Colon (tissue), 2 donors: ENCODE measurements around the gene MELTF.
A peak's percentile ranks its signal among the peaks of the same experiment; 100 is the strongest.
"Not testable (repeated sequence)": the region's sequence is repeated elsewhere in the genome, so short reads cannot be mapped to it uniquely, and the experiment has no call there.

Experiments
- FAIRE-seq: peaks from 2 replicates; lab custom pipeline; 2012; peaks lifted over from hg19 to GRCh38; lab: Jason Lieb, UNC
- donor health status: control.
- donor health status: control.

The MELTF gene

DNA sequence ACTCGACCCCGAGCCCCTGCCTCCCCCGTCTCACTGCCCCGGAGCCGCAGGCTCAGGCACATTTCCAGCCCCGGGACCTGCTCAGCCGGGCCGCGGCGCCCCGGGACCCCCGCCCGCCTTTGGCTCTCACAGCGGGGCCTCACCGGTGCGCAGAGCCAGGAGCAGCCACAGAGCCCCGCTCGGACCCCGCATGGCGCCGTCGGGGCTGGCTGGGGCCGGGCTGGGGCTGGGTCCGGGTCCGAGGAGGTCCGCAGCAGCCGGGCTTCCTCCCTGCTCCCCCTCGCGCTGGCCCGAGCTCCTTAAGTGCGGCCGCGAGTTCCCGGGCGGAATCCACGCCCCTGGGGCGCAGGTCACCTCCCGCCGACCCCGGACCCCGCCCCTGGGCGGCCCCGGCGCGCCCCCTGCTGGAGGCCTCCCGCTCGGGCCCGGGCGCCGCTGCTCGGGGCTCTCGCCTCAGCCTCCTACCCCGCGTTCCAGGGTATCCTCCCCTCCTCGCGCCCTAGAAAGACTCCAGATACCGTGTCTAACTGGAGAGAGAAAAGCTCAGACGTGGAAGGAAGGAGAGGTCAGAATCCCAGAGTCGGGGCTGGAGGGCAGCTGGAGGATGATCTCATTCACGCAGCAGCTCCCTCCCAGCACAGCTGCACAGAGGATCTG, at the start of gene MELTF:
Gene MELTF, minus strand, starts transcription at position 307 of the 657 bp plus-strand sequence. Its CDS starts 115 bp downstream, at position 192.
- no peak for FAIRE-seq

DNA sequence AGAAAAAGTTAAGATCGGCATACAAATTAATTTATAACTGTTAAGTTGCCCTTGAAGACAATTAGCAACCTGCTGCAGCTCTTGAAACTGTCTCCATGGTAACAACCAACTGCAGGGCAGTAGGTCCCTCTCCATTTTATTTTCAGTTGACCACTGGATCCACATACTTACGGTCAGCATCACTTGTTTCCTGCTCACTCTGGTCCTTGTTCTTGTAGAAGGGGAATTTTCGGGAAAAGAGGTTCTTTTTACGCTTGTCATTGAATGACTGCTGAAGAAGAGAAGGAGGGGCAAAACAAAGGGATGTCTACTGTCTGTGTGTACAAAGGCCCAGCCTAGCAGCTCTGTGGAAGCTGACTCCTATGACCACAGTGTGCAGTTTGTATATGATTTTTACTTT, 46.8 kb upstream of the MELTF start:
- no peak for FAIRE-seq

DNA sequence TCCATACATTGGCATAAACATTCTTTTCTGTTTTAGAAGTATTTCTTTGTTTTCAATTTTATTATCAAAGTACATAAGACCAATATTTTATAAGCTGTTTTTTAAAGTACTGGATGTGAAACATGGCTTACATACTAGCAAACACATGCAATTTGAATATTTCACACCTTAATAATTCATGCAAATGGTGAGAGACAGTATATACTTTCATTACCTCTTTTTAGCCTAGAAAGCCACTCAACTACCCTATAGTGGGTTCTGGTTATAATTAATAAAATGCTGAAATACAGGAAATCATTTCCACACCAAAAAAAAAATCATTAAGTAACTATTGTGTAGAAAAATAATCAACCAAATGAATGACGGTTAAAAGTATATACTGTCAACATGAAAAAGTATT, 38.5 kb upstream of the MELTF start:
- peak; percentile 33 for FAIRE-seq

DNA sequence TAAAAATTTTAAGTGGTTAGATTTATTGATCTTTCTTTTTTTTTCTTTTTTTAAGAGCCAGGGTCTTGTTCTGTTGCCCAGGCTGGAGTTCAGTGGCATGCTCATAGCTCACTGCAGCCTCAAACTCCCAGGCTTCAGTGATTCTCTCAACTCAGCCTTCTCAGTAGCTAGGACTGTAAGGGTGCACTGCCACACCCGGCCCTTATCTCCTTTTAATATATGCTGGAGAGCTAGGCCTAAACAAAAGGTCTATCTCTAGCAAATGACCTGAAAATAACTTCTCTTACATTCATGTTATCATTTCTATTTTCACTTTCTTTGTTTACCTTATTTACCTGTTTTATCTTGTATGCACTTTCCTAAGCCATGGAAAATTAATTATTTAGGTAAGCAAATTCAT, 35.2 kb upstream of the MELTF start:
- no peak for FAIRE-seq

DNA sequence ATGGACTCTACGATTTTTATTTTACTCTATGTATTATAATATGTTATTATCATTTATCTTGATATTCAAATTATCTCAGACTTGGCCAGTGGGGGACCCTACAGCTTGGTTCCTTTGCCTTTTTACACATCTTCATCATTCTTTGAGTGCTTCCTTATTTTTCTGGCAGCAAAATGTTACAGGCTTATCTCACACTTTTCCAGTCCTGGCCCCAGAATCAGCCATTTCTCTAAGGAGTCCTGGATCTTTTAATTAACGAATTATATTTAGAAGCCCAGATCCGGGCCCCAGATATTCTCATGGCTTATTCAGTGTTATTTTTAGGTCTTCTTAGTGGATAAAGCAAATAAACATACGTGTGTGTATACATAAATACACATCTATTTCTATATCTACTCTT, 32.8 kb upstream of the MELTF start:
- FAIRE-seq = no peak

DNA sequence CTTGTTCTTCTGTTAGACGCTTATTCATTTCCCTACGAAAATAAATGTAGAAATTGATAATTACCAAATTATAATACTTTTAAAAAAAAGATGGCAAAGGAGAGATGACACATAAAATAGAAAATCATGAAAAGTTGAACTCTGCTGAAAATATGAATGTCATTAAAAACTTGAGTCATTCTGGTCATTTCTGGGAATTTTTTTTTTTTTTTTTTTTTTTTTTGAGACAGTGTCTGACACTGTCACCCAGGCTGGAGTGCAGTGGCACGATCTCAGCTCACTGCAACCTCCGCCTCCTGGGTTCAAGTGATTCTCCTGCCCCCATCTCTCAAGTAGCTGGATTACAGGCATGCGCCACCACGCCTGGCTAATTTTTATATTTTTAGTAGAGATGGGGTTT, 22.0 kb upstream of the MELTF start:
- FAIRE-seq = not testable (repeated sequence)

DNA sequence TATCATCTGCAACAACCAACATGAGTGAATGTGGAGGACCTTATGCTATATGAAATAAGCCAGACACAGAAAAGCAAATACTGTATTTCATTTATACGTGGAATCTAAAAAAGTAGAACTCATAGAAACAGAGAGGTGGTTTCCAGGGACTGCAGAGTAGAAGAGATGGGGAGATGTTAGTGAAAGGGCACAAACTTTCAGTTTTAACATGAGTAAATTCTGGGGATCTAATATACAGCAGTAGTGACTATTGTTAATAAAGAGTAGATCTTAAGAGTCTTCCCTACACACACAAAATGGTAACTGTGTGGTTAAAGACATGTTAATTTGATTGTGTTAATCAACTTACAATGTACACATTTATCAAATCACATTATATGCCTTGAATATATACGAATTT, 20.9 kb upstream of the MELTF start:
- no peak for FAIRE-seq

DNA sequence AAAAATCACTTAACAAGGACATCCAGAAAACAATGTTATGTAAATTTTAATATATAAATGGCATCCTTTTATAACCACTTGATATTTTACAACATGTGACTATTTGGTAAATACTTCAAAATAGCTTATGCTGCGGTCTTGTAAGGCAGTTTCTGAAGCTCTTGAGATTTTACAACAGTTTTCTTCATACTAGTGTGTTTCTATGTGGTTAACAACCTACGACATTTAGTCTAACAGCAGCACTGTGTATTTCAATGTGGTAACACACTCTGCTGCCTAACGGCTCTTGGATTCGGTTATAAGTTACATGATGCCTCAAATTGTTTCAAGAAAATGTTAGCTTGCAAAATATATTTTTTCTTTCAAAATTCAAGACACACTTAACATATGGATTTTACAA, 12.9 kb upstream of the MELTF start:
- FAIRE-seq = no peak

DNA sequence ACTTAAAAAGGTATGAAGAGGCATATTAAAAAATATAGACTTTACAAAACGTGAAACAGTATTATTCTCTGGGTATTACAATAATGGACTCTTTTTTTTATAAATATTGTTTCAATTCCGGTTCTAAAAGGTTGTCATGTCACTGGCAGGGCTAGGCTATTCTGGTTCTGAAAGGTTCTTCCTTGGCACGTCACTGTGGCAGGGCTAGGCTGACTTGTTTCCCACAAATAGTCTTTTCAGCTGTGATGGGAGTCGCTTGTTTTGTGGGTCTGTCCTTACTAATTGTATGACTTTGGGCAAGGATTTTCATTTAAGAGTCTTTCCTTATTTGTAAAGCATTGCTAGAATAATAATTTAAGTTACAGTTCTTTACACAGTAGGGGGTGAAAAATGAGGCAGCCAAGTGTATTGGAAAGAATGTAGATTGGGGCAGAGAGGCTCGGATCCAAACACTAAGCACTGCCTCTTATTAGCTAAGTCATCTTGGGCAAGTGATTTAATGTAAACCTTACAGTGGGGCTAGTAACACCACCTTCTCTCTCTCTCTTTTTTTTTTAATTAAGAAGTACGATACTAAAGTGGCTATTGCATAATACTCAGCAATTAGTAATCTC, 12.4 kb upstream of the MELTF start:
- no peak for FAIRE-seq

DNA sequence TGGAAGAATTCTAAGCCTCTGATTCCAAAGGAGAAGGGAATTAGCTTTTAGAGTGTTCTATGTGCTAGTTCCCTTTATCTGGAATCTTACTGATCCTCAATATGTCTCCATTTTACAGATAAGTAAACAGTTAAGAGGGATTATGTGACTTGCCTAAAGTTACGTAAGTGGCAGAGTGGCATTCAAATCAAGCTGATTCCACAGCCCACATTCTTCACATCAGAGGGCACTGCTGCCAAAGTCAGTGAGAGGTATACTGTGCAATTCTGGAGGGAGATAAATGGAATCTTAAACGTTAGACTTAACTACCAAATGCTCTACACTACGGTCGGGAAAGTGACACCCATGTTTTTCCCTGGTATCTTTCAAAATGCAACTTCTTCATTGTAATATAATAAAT, 11.0 kb upstream of the MELTF start:
- FAIRE-seq = no peak

DNA sequence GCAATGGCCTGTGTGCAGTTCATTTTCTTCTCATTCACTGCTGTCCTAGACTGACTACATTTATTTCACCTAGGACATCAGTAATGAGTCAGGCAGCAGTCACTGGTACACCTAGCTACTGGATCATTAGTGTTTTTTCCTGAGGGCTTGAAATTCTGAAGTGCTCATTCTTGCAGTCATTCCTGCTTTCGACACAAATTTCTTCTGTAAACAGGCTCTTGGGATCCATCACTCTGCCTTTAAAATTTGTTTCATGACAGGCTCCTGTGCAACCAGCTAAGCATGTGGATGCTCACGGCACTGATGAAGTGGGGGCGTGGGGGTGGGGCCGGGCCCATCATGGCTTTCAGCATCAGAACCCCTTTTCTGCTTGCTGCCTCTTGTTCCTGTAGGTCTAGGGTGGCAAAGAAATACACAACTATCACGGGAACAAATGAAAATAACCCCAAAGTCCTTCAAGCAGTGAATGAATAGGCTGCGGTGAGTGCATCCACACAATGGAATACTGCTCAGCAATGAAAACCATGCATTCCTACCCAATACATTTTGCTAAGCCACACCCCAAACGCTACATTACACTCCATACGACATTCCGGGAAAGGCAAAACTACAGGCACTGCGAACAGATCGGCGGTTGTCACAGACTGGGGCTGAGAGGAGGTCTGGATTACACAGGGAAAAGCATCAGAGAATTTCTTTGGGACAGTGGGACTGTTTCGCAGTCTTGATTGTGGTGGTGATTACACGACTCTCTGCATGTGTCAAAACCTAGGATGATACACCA, 9.3 kb upstream of the MELTF start:
- FAIRE-seq = no peak

DNA sequence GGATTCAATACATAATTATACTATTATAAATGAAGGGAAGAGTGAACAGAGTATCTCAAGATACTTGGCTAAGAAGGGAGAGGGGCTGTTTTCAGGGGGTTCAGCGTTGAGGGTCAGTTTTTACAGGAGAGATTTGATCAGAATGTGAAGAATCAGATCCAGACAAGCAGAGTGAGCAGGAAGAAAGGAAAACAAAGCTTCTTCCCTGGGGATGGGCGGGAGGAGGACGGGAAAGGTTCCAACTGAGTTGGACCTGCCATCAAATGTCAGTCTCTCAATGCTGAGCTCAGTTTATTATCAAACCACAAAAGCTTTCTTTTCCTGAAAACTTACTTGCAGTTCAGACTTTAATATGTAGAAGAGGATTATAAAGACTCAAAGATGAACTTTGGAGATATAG, 6.0 kb upstream of the MELTF start:
- FAIRE-seq = no peak

DNA sequence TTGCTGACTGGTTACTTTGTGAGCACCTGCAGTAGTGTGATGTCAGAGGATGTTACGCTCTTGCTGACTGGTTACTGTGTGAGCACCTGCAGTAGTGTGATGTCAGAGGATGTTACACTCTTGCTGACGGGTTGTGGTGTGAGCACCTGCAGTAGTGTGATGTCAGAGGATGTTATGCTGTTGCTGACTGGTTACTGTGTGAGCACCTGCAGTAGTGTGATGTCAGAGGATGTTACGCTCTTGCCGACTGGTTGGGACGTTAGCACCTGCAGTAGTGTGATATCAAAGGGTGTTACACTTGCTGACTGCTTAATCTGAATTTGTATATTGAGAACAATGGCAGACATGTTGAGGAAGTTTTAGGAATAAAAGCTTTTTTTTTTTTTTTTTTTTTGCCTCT, 5.2 kb upstream of the MELTF start:
- FAIRE-seq = not testable (repeated sequence)

DNA sequence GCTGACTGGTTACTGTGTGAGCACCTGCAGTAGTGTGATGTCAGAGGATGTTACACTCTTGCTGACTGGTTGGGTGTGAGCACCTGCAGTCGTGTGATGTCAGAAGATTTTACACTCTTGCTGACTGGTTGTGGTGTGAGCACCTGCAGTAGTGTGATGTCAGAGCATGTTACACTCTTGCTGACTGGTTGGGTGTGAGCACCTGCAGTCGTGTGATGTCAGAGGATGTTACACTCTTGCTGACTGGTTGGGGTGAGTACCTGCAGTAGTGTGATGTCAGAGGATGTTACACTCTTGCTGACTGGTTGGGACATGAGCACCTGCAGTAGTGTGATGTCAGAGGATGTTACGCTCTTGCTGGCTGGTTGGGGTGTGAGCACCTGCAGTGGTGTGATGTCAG, 4.1 kb upstream of the MELTF start:
- not testable (repeated sequence) for FAIRE-seq

DNA sequence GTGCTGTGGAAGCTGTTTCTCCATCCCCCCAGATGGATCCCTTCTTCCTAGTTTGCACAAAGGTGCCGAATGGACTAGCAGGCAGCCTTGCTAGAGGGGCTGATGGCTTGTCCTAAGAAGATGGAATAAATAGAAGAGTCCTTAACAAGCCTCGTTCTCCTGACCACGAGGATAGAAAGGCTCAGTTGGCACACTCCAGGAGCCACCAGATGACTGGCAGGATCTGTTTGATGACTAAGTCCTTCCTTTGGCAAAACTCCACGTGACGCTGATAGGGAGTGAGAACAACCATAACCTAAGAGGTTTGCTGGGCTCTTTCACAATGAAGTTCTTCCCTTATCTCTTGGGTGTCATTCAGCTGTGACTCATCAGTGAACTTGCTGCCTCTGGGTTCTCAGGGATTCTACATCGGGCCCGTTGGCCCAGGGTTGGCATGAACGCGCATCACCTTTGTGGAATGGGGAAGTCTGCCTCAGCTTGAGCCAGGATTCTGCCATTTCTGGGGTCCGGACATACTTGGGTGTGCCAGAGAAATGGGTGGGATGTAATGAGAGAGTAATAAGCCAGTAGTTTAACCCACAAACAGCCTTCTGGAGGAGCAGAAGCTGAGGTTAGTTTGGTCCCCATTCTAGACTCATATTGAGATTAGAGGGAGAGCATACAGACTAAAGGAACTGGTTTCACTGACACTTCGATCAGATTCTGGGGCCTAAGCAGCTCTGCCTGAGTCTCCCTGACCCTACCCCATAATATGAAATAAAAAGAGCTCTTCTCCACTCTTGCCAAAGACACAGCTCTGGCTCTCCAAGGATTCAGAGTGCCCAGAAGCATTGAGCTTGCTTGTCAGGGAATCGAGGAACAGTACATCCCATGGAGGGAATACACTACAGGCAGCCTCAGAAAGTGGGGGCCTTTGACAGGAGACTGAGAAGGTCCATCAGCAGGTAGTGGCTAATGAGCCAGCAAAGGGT, 2.0 kb upstream of the MELTF start:
- FAIRE-seq = no peak

DNA sequence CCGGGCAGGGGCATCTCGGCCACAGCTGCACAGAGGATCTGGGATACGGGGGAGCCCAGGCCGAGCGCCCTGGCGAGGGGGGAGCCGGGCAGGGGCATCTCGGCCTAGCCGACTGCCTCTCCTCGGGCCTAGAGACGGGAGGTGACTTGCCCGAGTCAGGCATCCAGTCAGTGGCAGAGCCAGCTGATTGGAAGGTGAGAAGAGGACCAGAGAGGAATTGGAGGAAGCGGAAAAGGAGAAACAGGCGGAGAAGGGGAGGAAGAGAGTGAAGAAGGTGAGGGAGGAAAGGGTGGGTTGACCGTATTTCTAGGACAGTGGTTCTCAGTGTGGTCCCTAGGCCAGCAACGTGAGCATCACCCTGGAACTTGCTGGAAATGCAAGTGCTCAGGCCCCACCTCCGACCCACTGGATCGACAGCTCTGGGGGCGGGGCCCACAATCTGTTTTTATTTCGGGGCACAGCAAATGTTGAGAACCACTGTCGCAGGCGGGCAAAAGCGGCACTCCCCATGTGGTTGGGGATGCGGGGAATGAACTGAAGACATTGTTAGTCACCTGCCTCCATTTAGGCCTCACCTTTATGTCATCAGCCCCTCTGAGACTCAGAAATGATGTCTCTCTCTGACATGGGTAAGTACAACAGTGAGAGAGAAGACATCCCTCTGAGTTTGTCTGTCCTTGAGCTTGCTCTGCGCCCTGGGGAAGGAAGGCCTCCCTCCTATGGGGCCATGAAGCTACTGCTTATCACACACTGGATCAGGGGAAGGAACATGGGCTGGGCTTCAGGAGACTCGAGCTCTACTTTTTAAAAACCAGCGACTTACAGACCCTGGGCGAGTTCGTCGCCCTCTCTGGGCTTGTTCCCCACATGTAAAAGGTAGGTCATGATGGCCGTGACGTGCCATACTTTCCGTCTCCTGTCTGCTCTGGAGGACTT, 1.0 kb upstream of the MELTF start:
- no peak for FAIRE-seq

DNA sequence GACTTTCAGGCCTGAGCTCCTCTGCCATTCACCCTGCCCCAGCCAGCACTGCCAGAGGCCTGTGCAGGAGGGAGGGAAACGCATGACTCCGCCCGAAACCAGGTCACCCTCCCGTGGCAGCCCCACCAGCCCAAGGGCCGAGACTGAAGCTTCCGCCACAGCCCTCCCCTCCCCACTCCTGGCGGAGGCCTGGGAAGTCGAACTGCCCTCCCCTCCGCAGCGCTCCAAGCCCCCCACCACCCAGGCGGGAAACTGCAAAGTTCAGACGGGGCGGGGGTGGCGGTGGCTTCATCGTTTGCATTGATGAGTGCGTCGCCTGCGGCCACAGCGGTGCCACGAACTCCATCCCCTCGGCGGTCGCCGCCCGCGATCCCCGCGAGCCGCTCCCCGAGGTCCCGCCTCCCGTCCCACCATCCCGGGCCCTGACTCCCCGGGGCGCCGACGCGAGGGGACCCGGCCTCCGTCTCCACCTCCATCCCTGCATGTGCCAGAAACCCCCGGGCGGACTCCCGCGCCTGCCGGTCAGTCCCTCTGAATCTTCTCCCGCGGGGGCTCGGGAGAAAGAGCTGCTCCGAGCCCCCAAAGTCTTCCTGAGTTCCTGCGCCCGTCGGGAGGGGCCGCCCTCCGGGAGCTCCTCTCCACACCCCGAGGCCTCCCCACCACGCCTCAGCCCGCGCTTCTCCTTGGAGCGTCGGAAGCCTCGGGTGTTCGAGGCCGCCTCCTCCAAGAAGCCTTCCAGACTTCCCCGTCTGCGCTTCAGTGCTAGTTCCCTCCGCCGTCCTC, 698 bp downstream of the MELTF start:
- no peak for FAIRE-seq

DNA sequence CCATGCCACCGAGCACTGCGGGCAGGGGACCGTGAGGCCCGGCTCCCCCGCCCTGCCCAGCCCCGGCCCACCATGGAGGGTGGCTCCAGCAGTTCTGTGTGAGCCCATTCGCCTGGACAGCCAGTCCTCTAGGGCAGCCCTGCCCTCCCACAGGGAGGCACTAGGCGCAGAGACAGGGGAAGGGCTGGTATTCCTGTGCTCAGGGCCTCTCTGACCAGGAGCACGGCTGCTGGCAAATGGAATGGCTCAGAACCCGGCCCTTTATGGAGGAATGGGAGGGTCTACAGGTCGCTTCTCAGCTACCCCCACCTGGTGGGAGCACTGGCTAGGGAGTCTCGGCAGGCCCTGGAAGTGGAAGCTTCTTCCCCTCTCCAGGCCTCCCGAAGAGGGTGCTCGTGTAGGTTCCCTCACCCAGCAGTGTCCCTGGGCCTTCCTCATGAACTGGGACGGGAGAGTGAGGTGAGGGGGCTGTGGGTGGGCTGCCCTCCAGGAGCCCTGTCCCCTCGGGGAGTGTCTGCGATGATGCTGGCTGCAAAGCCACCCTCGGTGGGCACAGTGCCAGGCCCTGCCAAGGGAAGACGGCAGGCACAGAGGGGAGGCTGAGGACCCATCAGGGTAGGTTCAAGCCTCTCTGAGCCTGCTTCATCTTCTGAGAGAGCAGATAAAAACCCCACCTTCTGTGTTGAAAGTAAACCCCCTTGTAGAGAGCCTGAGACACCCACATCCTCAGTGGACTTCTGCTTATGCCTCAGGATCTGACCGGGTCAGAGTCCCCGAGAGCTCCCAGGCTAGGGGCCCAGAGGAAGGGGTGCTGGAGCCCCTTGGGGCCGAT, 1.5 kb downstream of the MELTF start:
- FAIRE-seq = no peak

DNA sequence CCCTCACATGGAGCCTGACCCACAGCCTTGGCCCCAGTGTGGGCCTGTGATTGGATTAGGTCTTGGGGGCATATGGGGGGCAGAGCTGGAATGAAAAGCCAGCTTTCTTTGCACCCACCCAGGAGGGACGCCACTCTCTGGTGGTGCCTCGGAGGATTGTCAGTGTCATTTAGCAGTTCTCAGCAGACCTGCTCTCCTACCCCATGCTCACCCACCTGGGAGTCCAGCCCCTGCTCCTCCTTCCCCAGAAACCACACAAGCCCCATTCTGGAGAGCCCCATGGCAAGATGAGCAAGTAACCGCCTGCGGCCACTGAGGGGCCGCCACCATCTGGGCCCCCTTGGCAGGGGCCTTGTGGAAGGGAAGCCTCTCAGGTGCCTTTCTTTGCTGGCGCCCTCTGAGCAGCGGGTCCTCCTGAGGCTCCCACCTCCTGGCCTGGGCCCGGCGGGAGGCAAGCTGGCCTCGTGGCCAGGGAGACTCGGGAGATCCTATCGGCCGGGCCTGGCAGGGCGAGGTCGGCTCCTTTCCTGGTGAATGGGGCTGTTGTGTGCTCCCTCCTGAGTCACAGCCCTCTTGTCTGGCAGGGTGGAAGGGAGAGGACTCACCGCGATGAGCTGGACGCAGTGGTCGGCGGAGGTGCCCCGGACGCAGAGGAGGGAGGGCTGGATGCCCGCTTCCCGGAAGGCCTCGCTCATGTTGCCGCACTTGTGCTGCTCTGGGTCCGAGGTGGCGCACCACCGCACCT, 2.3 kb downstream of the MELTF start:
- FAIRE-seq = no peak
